HG03097 (cell line): ENCODE measurements around the gene IRF4.

ENCODE experiments used
- ATAC-seq: cut with Tn5 transposase; IDR thresholded peaks from one replicate; pipeline ENCODE4 v1.9.1; 2021; ENCODE audit not compliant: unreplicated experiment, low FRiP score

The IRF4 gene

GRCh38 chr6:352896-353470, 38.6 kb upstream of the IRF4 start:
- ATAC-seq: no peak

GRCh38 chr6:353642-354614, 37.6 kb upstream of the IRF4 start:
- no peak for ATAC-seq

GRCh38 chr6:354631-355280, 36.8 kb upstream of the IRF4 start:
- ATAC-seq: no peak

- no peak for ATAC-seq
Measured at GRCh38 chr6:355373-356208, 36.0 kb upstream of the IRF4 start.

- ATAC-seq: no peak
Measured at GRCh38 chr6:356828-357251, 34.7 kb upstream of the IRF4 start.

- ATAC-seq: no peak
Measured at GRCh38 chr6:357261-357790, 34.2 kb upstream of the IRF4 start.

GRCh38 chr6:357791-358341, 33.7 kb upstream of the IRF4 start:
- no peak for ATAC-seq

GRCh38 chr6:358432-358831, 33.1 kb upstream of the IRF4 start:
- ATAC-seq: no peak

- ATAC-seq: no peak
Measured at GRCh38 chr6:358847-359246, 32.7 kb upstream of the IRF4 start.

- ATAC-seq: no peak
Measured at GRCh38 chr6:359261-360035, 32.1 kb upstream of the IRF4 start.

GRCh38 chr6:360349-360748, 31.2 kb upstream of the IRF4 start:
- no peak for ATAC-seq

GRCh38 chr6:360764-361373, 30.7 kb upstream of the IRF4 start:
- ATAC-seq: no peak

- no peak for ATAC-seq
Measured at GRCh38 chr6:361411-362132, 30.0 kb upstream of the IRF4 start.

GRCh38 chr6:362231-362923, 29.2 kb upstream of the IRF4 start:
- ATAC-seq: no peak

- no peak for ATAC-seq
Measured at GRCh38 chr6:362924-363249, 28.7 kb upstream of the IRF4 start.

- ATAC-seq: no peak
Measured at GRCh38 chr6:363291-363690, 28.3 kb upstream of the IRF4 start.

- no peak for ATAC-seq
Measured at GRCh38 chr6:363909-364308, 27.6 kb upstream of the IRF4 start.
